PFSK-1 (cell line): ENCODE results near the gene ECT2L.

Source experiments
- REST ChIP-seq, 2 experiments: IDR thresholded peaks; 2 replicates each; pipeline versions ENCODE4 v1.6.1 to v1.8.0; 2011 to 2012; ENCODE audit warnings: low read depth in 2 of 2, low read length in 2 of 2, control low read depth in 1 of 2, inconsistent platforms in 1 of 2, mild to moderate bottlenecking in 1 of 2, moderate library complexity in 1 of 2; ENCODE audit not compliant: insufficient read depth in 1 of 2
- SIN3A ChIP-seq: IDR thresholded peaks from 2 replicates; pipeline ENCODE4 v1.6.1; 2012; ENCODE audit warnings: mild to moderate bottlenecking, low read length, moderate library complexity, borderline replicate concordance; ENCODE audit not compliant: insufficient read depth

- TF ChIP-seq REST (IDR thresholded peaks at IDR 0.05; ENCODE audit: insufficient read depth in 1 of 2, low read depth in 2 of 2, low read length in 2 of 2), result no peak
- TF ChIP-seq SIN3A, result no peak
Observed at GRCh38 chr6:138891255-138891986, 95.5 kb downstream of the ECT2L start.
